GM19395 (cell line): ENCODE data around the gene MKLN1.

Experiments used
- ATAC-seq: cut with Tn5 transposase; IDR thresholded peaks from one replicate; pipeline ENCODE4 v1.9.1; 2021; ENCODE audit warnings: mild to moderate bottlenecking, moderate library complexity; ENCODE audit not compliant: unreplicated experiment

The MKLN1 gene

DNA sequence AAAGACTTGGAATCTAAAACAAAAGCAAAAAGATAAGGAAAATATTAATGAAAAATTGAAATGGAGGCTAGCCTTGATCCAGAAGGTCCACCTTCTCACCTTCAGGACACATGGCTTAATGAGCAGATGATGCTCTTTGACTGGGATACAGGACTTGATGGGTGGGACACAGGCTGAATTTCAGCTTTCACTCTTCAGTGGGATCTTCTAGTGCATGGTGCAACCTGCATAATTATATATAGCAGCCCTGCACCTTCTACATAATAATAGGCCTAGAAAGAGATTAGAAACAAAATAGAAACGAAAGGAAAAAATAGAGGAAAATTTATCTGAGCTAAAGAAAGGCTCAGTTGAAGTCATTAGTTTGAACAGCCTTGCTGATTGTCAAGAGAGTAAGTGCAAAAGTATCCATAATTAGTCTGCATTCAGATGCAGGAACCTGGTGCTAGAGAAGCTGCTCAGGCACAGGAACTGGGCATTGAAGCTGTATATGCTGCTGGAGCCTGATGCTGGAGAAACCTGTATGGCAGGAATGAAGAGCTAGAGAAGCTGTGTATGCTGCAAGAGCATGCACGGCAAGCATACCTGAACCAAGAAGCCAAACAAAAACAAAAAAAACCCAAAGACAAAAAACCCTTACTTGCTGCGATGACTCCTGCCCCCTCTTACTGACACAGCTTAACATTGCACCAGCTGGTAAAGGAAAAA is 19.4 kb downstream of the MKLN1 start:
- no peak for ATAC-seq

DNA sequence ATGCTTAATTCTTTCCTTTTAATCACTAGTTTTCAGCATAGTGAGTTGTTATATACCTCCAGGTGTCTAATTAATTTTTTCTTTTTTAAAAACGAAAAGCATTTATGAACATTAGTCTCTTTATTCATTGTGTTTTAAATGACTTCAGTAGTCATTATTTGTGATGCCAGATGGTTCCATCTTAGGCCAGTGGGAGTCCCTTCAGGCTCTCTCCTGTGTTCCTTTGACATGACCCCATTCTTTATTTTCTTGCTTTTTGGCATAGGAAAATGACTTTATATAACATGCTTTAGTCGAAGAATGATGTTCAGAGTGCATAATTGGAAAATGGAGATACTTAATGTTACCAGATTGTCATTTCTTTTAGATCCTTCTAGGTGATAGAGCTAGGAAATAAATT is 24.4 kb downstream of the MKLN1 start:
- ATAC-seq: no peak

DNA sequence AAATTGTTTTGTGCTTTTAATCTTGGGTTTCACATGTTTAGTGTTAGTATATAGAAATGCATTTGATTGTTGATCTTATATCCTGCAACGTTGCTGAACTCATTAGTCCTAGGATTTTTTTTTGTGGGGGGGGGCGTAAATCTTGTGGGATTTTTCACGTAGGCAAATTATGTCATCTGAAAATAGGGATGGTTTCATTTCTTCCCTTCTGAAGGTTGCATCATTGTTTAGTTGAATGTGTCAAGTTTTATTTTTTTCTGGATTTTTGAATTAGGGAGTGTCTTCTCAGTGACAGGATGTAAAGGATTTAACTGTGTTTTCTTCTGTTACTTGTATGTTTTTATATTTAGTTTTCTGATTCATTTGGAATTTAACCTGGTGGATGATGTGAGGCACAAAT is 26.7 kb downstream of the MKLN1 start:
- ATAC-seq: no peak

DNA sequence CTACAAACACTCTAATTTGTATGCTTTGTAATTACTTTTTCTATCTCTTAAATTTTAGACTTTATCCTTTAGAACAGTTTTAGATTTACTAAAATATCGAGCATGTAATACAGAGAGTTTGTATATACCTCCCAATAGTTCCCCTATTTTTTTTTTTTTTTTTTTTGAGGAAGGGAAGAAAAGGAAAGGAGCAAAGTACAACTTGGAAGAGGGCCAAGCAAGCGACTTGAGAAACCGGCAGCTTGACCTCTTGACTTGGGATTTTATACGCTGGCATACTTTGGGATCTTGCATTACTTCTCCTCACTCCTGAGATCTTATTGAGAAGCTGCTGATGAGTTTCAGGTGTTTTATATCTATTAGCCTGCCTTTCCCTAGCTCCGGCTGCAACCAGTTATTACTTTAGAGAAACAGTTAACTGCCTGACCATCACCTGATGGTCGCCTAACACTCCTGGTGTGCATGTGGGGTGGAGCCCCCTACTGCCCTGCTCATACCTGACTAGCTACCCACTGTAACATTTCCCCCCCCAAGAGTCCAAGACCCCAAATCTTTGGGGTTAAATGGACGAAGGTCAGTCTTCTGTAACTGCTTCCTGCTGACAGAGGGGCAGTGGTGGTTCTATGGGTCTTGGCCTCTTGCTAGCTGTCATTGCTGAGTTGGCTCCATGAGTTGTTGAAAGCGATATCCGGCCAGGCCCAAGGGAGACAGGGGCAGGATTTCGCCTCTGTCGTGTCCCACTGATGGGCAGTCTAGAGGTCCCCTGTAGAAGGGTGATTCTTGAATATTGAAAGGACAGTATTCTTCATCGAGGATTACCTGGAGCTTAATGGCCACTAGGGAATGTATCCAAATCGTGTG is 28.5 kb downstream of the MKLN1 start:
- ATAC-seq: no peak

DNA sequence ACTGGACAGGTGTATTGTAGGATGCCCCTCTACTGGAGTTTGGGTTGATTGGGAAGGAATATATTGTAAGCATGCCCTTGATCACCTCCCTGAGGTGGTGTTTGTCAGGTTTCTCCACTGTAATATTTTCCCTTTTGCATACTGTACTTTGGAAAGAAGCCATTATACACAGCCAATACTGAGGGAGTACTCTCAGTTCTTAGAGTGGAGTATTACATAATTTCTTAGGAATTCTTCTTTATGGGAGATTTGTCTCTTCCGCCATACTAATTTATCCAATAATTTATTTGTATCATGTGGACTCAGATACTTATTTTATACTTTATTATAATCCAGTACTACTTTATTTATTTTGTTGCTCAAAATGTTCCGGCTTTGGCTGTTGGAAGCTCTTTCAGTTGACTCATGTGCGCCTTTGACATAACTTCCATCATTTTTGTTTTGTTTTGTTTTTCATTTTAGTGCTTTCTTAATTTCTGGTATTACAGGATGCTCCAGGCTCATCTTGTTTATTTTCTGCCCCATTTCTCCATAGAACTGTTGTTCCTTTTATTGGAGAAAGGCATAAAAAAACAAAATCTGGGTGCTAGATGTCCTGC is 29.7 kb downstream of the MKLN1 start:
- ATAC-seq: no peak

DNA sequence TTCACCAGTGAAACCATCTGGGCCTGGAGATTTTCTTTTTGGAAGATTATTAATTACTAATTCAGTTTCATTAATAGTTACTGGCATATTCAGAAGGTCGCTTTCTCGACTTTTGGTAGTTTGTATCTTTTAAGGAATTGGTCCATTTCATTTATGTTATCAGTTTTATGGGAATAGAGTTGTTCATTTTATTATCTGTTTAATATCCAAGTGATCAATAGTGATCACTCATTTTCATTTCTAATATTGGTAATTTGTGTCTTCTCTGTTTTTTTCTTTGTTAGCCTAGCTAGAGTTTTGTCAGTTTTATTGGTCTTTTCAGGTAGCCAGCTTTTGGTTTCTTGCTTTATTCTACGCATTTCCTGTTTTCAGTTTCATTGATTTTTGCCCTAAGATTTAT is 31.0 kb downstream of the MKLN1 start:
- ATAC-seq: no peak

DNA sequence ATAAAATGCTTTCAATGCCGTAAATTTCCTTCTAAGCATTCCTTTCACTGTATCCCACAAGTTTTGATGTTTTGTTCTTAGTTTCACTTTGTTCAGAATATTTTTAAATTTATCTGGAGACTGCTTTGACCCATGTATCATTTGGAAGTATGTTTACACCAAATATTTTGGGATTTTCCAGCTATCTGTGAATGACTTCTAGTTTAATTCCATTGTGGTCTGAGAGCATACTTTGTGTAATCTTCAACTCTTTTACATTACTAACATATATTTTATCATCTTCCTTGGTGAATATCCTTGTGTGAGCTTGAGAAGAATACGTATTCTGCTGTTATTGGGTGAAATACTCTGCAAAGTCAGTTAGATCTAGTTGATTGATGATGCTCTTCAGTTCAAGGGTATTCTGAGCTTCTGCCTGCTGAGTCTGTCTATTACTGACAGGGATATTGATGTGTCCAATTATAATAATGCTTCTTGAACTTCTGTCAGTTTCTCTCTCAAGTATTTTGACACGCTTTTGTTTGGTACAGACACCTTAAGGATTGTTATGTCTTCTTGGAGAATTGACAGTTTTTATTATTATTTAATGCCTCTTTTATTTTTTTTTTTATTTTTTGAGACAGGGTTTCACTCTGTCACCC is 31.6 kb downstream of the MKLN1 start:
- no peak for ATAC-seq

DNA sequence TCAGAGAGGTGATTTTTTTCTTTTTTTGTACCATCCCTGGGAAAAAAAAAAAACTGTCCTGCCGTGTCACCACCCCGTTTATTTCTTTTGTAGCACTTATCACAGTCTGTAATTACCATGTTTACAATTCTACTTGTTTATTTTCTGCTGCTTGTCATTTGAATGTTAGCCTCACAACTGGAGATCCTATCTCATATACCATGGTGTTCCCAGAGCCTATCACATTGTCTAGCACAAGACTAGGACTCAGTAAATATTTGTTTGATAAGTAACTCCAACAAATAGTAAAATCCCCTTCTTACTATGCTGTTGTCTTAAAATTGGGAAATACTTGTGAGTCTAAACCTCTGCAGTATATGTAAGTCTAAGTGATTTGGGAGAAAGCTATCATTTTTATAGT is 36.0 kb downstream of the MKLN1 start:
- no peak for ATAC-seq

DNA sequence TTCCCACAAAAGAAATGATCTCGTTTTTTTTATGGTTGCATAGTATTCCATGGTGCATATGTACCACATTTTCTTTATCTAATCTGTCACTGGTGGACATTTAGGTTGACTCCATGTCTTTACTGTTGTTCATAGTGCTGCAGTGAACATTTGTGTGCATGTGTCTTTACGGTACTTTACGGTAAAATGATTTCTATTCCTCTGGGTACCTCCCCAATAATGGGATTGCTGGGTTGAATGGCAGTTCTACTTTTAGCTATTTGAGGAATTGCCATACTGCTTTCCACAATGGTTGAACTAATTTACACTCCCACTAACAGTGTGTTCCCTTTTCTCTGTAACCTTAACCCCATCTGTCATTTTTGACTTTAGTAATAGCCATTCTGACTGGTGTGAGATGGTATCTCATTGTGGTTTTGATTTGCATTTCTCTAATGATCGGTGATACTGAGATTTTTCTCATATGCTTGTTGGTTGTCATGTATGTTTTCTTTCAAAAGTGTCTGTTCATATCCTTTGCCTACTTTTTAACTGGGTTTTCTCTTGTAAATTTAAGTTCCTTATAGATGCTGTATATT is 37.2 kb downstream of the MKLN1 start:
- no peak for ATAC-seq

DNA sequence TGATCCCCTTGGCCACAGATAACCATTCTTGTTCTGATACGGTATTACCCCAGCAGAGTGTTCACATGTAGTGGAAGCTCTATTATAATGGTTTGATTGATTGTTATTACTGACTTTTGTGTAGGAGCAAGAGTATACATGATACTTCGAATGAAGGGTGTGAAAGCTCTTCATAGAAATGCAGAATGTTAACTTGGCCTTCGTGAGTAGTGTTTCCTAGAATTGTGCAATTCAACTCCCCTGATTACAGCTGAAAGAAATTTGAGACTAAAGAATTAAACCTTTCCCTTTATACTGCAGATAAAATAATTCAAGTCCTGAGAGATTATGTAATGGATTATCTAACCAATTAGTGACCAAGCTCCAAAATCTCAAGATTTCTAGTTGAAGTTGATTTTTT is 38.2 kb downstream of the MKLN1 start:
- no peak for ATAC-seq

DNA sequence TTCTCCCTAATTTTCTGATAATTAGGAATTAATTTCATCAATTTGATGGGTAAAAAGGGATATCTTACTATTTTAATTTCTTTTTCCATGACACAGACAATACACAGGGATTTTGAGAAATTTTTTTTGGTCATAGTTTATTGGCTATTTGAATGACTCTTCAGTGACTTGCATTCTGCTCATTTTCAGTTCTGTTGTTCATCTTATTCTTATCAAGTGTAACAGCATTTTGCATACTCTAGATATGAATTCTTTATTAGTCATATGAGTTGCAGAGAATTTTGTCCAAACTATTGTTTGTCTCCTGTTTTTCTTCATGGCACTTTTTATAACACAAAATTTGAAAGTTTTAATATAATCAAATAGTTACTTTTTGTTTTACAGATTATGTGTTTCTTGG is 41.7 kb downstream of the MKLN1 start:
- no peak for ATAC-seq

DNA sequence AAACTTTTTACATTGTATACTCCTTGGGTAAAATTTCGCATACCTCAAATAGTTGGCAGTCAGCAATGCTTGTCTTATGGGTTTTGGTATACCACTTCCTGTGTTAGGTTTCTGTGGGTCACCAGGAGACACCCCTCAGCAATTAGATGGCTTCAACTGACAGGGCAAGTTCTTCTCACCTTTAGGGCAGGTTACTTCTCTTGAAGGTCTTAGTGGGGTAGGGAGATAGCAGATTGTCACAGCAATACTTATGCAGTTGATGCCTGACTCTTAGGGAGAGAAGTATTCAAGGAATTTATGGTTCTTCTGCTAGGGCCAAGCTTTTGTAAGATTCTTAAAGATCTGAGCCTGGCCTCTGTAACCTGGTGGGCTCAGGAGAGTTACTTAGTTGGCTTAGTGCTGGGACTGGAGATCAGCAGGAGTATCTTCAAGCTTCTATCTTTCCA is 42.9 kb downstream of the MKLN1 start:
- ATAC-seq: no peak

DNA sequence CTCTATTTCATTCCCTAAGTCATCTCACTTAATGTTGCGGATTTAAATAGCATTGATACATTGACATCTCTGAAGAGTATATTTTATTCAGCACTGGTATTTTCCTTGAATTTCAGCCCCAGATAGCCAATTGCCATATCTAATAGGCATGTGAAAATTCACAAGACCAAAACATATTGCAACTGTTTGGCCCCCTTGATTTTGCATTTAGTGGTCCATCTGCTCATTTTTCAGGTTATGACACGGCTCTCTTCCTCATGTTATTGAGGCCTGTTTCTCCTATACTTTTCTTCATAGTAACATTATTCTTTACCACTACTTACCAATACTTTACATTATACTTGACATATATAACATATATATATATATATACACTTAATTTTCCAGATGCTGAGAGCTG is 43.7 kb downstream of the MKLN1 start:
- ATAC-seq: no peak

DNA sequence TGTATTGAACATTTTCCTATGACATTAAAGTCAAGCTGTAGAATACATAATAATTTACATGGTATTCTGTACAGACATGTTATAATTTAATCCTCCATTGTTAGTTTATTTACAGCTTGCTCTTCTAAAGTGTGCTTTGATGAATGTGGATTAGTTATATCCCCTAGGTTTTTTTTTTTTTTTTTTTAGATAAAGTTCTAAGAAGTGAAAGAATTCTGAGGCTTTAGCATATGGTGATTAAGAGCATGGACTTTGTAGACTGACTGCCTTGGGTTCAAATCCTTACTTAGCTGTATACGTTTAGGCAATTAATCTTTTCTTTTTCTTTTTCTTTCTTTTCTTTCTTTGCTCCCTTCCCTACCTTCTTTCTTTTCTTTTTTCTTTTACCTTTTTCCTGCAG is 44.9 kb downstream of the MKLN1 start:
- ATAC-seq: no peak

DNA sequence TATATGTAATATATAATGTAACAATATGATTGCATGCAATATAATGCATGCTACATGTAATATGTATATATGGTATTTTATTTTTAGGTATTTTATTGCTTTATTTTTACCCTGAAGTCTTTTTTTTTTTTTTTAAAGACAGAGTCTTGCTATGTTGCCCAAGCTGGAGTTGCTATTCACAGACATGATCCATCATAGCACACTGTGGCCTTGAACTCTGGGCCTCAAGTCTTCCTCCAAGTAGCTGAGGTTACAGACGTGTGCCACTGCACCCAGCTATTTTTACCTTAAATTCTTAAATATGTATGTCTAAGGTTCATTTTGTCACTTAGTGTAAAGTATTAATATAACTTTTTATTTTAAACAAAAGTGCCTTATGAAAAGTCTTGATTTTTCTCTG is 47.1 kb downstream of the MKLN1 start:
- ATAC-seq: no peak

DNA sequence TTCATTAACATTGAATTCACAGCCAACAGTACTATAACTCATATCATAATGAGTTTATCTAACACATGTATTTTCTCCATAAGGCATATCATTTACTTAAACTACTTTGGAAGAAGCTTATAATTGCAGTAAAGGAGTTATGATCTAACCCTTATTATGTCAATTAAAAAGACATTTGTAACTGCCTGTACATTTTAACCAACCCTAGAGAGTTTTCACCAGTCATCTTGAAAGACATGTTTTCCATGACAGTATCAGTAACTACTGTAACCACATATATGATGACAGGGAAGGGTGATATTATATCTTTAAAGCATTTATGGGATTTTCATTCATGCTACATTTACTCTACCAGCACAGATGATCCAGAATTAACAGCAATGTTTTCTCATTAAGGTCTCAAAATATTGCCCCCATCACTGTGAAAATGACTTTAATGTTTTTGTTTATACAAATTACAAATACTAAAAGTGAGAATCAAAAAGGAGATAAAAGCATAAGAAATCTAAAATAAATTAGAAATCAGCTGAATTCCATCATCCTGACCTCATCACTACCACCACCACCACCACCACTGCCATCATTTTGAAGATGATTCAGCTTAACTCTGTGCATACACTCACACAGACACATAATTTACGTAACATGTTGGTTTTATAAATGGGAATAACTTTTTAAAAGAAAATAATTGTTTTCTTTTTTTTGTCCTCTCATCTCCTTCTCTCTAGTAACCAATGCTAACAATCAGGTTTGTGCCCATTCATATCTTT is 53.6 kb downstream of the MKLN1 start:
- ATAC-seq: no peak

DNA sequence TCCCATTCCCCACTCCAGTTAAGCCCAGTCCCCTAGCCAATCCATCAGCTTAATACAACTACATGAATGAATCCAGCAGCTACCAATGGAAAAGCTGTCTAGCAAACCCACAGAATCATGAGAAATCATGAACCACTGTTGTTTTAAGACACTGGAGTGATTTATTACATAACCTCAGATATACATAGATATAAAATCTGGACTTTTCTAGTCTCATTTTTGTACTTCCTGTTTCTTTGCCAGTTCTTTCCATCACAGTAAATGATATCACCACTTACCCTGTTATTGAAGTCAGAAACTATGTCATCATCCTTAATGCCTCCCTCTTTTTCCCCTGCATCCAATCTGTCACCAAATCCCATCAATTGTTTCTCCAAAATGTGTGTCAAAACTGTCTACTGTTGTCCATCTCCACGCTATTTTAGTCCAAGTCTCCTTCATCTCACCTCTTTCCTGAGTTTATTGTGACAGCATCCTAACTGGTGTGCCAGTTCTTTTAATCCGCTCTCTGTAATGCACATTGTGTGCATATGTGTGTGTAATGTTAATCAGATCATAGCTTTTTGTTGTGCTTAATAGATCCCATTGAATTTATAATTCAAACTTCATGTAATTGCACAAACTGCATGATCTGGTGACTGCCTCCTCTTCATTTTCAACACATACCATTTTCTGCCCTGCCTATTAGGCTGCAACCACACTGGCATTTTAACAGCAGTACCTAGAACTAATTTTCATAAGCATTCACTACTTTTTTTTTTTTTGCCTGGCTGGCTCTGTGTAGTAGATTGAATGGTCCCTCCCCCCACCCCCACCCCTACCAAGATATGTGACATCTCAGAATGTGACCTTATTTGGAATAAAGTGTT is 56.0 kb downstream of the MKLN1 start:
- ATAC-seq: no peak

DNA sequence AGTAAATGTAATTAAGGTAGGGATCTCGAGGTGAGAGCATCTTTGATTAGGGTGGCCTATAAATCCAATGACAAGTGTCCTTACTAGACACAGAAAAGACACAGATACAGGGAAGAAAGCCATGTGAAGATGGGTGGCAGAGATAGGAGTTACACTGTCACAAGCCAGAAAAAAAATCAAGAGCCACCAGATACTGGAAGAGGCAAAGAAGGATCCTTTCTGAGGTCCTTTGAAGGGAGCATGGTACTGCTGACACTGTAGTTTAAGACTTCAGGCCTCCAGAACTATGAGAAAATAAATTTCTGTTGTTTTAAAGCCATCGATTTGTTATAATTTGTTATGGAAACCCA is 56.6 kb downstream of the MKLN1 start:
- ATAC-seq: no peak

DNA sequence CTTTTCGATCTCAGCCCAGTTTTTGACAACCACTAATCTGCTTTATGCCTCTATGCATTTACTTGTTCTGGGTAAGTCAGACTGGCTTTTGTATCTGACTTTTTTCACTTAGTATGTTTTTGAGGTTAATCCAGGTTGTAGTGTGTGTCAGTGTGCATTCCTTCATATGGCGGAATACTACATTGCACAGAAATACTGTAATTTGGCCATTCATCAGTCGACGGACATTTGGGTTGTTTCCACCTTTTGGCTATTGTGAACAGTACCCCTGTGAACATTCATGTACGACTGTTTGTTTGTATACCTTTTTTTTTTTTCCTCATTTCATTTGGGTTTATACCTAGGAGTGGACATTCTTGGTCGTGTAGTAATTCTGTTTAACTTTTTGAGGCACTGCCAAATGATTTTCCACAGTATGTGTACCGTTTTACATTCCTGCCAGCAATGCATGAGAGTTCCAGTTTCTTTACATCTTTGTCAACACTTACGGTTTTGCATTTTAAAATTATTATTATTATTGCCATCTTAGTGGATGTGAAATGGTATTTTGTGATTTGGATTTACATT is 57.4 kb downstream of the MKLN1 start:
- ATAC-seq: no peak
